Coronary artery (tissue), 2 donors: Measurements from ENCODE around the gene PHACTR4.
"Not testable (repeated sequence)": the region's sequence is repeated elsewhere in the genome, so short reads cannot be mapped to it uniquely, and the experiment has no call there.

Source experiments
- DNase-seq: peaks from one replicate; pipeline ENCODE4 v3.0.0-alpha.2; 2017; ENCODE audit warnings: low spot score
- H3K27ac ChIP-seq, 2 donors: fragments of 200-600 bp; sonication (generic); one replicate each; pipeline ENCODE4 v1.5.1; 2016 to 2019
- H3K4me3 ChIP-seq: fragments of 200-600 bp; sonication (generic); 2 replicates; pipeline ENCODE4 v1.5.1; 2016; ENCODE audit warnings: mild to moderate bottlenecking, moderate library complexity
- TF ChIP-seq, protein P1 (sequence below): fragments of 200-600 bp; sonication (generic); IDR thresholded peaks from one replicate; pipeline ENCODE4 v1.5.1; 2019; ENCODE audit warnings: antibody characterized with exemption

Gene PHACTR4

DNA sequence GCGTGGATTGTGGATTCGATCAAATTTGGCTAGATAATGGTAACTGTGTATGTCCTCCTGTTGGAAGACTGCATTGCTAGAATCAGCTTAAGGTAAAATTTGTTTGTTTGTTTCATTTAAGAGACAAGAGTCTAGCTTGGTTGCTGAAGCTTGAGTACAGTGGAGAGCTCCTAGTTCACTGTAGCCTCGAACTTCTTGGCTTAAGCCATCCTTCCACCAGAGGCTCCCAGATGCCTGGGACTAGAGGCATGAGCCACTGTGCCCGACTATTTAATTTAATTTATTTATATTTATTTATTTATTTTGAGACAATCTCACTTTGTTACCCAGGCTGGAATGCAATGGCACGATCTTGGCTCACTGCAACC lies 1.5 kb downstream of the PHACTR4 start:
- peak overlapping the region; percentile 93 for H3K4me3 ChIP-seq
- TF ChIP-seq, protein P1, sequence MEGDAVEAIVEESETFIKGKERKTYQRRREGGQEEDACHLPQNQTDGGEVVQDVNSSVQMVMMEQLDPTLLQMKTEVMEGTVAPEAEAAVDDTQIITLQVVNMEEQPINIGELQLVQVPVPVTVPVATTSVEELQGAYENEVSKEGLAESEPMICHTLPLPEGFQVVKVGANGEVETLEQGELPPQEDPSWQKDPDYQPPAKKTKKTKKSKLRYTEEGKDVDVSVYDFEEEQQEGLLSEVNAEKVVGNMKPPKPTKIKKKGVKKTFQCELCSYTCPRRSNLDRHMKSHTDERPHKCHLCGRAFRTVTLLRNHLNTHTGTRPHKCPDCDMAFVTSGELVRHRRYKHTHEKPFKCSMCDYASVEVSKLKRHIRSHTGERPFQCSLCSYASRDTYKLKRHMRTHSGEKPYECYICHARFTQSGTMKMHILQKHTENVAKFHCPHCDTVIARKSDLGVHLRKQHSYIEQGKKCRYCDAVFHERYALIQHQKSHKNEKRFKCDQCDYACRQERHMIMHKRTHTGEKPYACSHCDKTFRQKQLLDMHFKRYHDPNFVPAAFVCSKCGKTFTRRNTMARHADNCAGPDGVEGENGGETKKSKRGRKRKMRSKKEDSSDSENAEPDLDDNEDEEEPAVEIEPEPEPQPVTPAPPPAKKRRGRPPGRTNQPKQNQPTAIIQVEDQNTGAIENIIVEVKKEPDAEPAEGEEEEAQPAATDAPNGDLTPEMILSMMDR = no peak
- no peak overlapping the region for H3K27ac ChIP-seq
- DNase-seq = no peak

DNA sequence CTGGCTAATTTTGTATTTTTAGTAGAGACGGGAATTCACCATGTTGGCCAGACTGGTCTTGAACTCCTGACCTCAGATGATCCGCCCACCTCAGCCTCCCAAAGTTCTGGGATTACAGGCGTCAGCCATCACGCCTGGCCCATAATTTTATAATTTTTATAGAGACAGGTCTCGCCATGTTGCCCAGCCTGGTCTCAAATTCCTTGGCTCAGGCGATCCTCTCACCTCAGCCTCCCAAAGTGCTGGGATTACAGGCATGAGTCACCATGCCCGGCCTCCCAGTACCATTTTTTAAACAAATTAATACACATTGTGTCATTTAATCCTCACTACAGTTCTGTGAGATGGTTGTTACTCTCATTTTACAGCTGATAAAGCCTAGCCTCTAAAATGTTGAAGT lies 3.9 kb downstream of the PHACTR4 start:
- not testable (repeated sequence) for DNase-seq, H3K4me3 ChIP-seq, H3K27ac ChIP-seq

DNA sequence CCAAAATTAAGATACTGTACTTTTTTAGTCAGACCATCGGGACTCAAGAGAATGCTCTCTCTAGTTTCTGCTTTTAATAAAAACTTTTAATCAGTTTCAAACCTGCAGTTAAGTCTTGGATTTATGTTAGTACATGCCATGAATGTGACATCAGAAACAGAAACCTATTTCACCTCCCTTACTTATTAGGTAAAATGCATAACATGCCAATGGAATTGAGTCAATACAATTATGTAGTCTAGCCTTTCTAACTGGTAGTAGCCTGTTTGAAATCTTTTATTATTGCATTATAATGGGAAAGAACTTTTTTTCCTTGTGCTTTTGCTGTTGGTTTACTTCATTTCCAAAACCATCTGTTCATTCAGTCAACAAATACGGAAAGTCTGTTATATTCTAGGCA lies 4.8 kb downstream of the PHACTR4 start:
- TF ChIP-seq, protein P1 = no peak
- DNase-seq = no peak
- H3K27ac ChIP-seq = no peak overlapping the region
- no peak overlapping the region for H3K4me3 ChIP-seq

DNA sequence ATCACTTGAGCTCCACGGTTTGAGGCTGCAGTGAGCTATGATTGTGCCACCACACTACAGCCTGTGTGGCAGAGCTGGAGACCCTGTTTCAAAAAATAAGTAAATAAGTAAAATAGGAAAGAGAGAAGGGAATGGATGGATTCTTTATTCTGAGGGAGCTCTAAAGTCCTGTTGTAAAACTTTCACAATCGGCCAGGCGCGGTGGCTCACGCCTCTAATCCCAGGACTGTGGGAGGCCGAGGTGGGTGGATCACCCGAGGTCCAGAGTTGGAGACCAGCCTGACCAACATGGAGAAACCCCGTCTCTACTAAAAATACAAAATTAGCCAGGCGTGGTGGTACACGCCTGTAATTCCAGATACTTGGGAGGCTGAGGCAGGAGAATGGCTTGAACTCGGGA lies 6.1 kb downstream of the PHACTR4 start:
- not testable (repeated sequence) for H3K4me3 ChIP-seq, DNase-seq, H3K27ac ChIP-seq

DNA sequence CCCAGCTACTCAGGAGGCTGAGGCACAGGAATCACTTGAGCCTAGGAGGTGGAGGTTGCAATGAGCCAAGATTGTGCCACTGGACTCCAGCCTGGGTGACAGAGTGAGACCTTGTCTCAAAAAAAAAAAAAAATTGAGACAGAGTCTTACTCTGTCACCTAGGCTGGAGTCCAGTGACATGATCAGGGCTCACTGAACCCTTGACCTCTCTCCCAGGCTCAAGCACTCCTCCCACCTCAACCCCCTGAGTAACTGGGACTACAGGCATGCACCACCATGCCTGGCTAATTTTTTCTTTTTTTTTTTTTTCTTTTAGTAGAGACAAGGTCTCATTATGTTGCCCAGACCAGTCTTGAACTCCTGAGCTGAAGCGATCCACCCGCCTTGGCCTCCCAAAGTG lies 6.7 kb downstream of the PHACTR4 start:
- not testable (repeated sequence) for DNase-seq, H3K4me3 ChIP-seq, H3K27ac ChIP-seq

DNA sequence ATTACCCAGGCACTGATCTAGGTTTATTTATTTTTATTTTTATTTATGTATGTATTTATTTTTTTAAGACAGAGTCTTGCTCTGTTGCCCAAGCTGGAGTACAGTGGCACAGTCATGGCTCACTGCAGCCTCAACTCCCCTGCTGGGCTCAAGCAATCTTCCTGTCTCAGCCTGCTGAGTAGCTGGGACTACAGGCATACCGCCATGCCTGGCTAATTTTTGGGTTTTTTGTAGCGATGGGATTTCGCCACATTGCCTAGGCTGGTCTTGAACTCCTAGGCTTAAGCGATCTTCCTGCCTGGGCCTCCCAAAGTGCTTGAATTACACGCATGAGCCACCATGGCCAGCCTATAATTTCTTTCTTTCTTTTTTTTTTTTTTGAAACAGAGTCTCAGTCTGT lies 9.4 kb downstream of the PHACTR4 start:
- DNase-seq = no peak
- Histone ChIP-seq H3K27ac (no peak overlapping the region), H3K4me3 (no peak overlapping the region)
- TF ChIP-seq, protein P1 = no peak

DNA sequence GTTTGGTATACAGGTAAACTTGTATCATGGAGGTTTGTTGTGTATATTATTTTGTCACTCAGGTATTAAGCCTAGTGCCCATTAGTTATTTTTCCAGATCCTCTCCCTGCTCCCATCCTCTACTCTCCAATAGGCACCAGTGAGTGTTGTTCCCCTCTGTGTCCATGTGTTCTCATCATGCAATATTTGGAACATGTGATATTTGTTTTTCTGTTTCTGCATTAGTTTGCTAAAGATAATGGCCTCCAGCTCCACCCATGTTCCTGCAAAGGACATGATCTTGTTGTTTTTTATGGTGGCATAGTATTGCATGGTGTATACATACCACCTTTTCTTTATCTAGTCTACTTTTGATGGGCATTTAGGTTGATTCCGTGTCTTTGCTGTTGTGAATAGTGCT lies 10.9 kb downstream of the PHACTR4 start:
- Histone ChIP-seq H3K27ac (no peak overlapping the region), H3K4me3 (no peak overlapping the region)
- TF ChIP-seq, protein P1 = no peak
- DNase-seq = no peak

DNA sequence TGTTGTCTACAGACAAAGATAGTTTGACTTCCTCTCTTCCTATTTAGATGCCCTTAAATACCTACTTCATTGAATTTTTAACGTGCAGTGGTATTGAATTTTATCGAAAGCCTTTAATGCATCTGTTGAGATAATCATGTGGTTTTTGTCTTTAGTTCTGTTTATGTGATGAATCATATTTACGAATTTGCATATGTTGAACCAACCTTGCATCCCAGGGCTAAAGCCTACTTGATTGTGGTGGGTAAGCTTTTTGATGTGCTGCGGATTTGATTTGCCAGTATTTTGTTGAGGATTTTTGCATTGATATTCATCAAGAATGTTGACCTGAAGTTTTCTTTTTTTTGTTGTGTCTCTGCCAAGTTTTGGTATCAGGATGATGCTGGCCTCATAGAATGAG lies 14.2 kb downstream of the PHACTR4 start:
- DNase-seq, H3K27ac ChIP-seq, H3K4me3 ChIP-seq: not testable (repeated sequence)

DNA sequence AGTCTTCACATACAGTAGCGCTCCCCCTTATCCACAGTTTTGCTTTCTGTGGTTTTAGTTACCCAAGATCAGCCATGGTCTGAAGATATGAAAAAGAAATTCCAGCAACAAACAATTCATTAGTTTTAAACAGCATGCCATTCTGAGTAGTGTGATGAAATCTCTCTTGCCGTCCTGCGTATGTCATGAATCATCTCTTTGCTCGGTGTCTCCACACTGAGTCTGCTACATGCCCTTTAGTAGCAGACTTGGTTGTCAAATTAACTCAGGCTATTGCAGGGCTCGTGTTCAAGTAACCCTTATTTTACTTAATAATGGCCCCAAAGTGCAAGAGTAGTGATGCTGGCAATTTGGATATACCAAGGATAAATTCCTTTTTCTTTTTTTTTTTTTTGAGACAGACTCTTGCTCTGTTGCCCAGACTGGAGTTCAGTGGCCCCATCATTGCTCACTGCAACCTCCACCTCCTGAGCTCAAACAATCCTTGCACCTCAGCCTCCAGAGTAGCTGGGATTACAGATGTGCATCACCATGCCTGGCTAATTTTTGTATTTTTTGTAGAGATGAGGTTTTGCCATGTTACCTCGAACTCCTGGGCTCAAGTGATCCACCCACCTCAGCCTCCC lies 22.6 kb downstream of the PHACTR4 start:
- Histone ChIP-seq H3K4me3 (no peak overlapping the region), H3K27ac (no peak overlapping the region)
- DNase-seq = no peak
- TF ChIP-seq, protein P1 = no peak
